K562 (cell line): ENCODE data around the gene IL17RB. TPM values are rescaled to one million over a fixed set of nuclear protein-coding genes. Genes with fewer than 3 reads are reported as not detected.

Source experiments
- ATAC-seq: fragments of 200-7000 bp; cut with Tn5 transposase; 3 replicates; pipeline ENCODE4 v1.9.1; 2020; ENCODE audit warnings: moderate library complexity
- BruUV-seq: library from RNA; stranded (reverse); fragments of 400-500 nt; replicated peaks from 2 replicates; lab custom pipeline; 2021; lab: Mats Ljungman, UMichigan
- CTCF ChIA-PET: fragments of 300-600 bp; formaldehyde crosslinking; extraction: SDS; loops from one replicate; lab custom pipeline; 2021; ENCODE audit warnings: low intra/inter-chr PET ratio; lab: Yijun Ruan, JAX
- POLR2A ChIA-PET: fragments of 300-600, 350-650 bp; sonication (Branson Sonifier 250); formaldehyde crosslinking; extraction: SDS; loops from one replicate; lab custom pipeline; 2021; ENCODE audit warnings: antibody characterized with exemption, inconsistent platforms; lab: Yijun Ruan, JAX
- DNase-seq, 4 experiments: peaks; one replicate each; pipeline versions ENCODE4 v3.0.0 to v3.0.0-alpha.2; 2011 to 2018; ENCODE audit warnings: low spot score in 3 of 4, mixed read lengths in 3 of 4; ENCODE audit errors: extremely low read depth in 1 of 4
- FAIRE-seq: peaks from 2 replicates; lab custom pipeline; 2011; peaks lifted over from hg19 to GRCh38; lab: Jason Lieb, UNC
- H2AFZ ChIP-seq: 2 replicates; pipeline ENCODE4 v1.6.0; 2011; ENCODE audit warnings: low read depth, low read length, control low read depth, inconsistent platforms
- H3K27ac ChIP-seq: fragments of 200-600 bp; 3 replicates; pipeline ENCODE4 v1.8.0; 2011; ENCODE audit warnings: low read depth, mild to moderate bottlenecking, control low read depth, inconsistent platforms, low read length, moderate library complexity, mixed read lengths; ENCODE audit errors: extremely low read depth
- H3K27me3 ChIP-seq, 2 experiments: fragments of 300-600 bp in 1 of 2; 2 replicates in 1 of 2; 3 replicates in 1 of 2; pipeline versions ENCODE4 v1.6.0 to v1.8.0; 2011; ENCODE audit warnings: inconsistent platforms in 2 of 2, low read length in 2 of 2, mild to moderate bottlenecking in 1 of 2, mixed read lengths in 1 of 2, moderate library complexity in 1 of 2; ENCODE audit not compliant: control insufficient read depth in 2 of 2, insufficient read depth in 2 of 2
- H3K36me3 ChIP-seq: fragments of 300-600 bp; 3 replicates; pipeline ENCODE4 v1.8.0; 2011; ENCODE audit warnings: mild to moderate bottlenecking, low read length, inconsistent platforms; ENCODE audit not compliant: control insufficient read depth, insufficient read depth
- H3K4me1 ChIP-seq, 2 experiments: fragments of 200-600 bp in 1 of 2; replicated peaks in 1 of 2; 2 replicates in 1 of 2; 3 replicates in 1 of 2; pipeline versions ENCODE4 v1.5.1 to v1.8.0; 2011; ENCODE audit warnings: inconsistent platforms in 2 of 2, low read length in 2 of 2, mild to moderate bottlenecking in 1 of 2, mixed read lengths in 1 of 2, moderate library complexity in 1 of 2; ENCODE audit not compliant: control insufficient read depth in 2 of 2, insufficient read depth in 2 of 2
- H3K4me2 ChIP-seq: 2 replicates; pipeline ENCODE4 v1.6.1; 2011; ENCODE audit warnings: low read length, control low read depth, inconsistent platforms, mixed read lengths; ENCODE audit not compliant: insufficient read depth
- H3K4me3 ChIP-seq: fragments of 200-600 bp; sonication (generic), shearing (Covaris generic); 2 replicates; pipeline ENCODE4 v1.5.1; 2016; ENCODE audit warnings: control low read depth, inconsistent platforms
- H3K79me2 ChIP-seq: fragments of 200-600 bp; 3 replicates; pipeline ENCODE4 v1.8.0; 2011; ENCODE audit warnings: low read length, inconsistent platforms; ENCODE audit not compliant: control insufficient read depth, insufficient read depth
- H3K9ac ChIP-seq, 2 experiments: 2 replicates each; pipeline versions ENCODE4 v1.6.0 to v1.6.1; 2011; ENCODE audit warnings: low read depth in 2 of 2, low read length in 2 of 2, control low read depth in 1 of 2, inconsistent platforms in 1 of 2, mild to moderate bottlenecking in 1 of 2, mixed read lengths in 1 of 2; ENCODE audit not compliant: insufficient read depth in 1 of 2
- H3K9me1 ChIP-seq: one replicate; pipeline ENCODE4 v1.6.0; 2011; ENCODE audit warnings: inconsistent platforms, mild to moderate bottlenecking, low read length, moderate library complexity; ENCODE audit not compliant: control insufficient read depth, insufficient read depth
- H3K9me3 ChIP-seq: replicated peaks from 2 replicates; pipeline ENCODE4 v1.5.1; 2011; ENCODE audit warnings: low read depth, low read length, inconsistent platforms; ENCODE audit not compliant: control insufficient read depth, insufficient read depth
- H4K20me1 ChIP-seq: replicated peaks from 2 replicates; pipeline ENCODE4 v1.6.1; 2011; ENCODE audit warnings: low read length, inconsistent platforms, mixed read lengths; ENCODE audit not compliant: control insufficient read depth, insufficient read depth
- BCL6 ChIP-seq: fragments of 250-450 bp; sonication (Bioruptor Pico); IDR thresholded peaks from 2 replicates; pipeline ENCODE4 v1.4.0; 2020
- CREM ChIP-seq: IDR thresholded peaks from 2 replicates; pipeline ENCODE4 v1.6.1; 2014; ENCODE audit warnings: antibody characterized with exemption, low read depth
- EGR1 ChIP-seq: fragments of 450-650 bp; conservative IDR thresholded peaks from 2 replicates; pipeline ENCODE4 v1.6.1; 2017; ENCODE audit warnings: mild to moderate bottlenecking
- EZH2 ChIP-seq: IDR thresholded peaks from 2 replicates; pipeline ENCODE4 v1.6.1; 2012; ENCODE audit warnings: low read depth, mild to moderate bottlenecking, inconsistent platforms, low read length, borderline replicate concordance
- FIP1L1 ChIP-seq: fragments of 200-400 bp; formaldehyde crosslinking; IDR thresholded peaks from 2 replicates; pipeline ENCODE4 v1.6.1; 2018; ENCODE audit warnings: mild to moderate bottlenecking, low read depth, low read length; ENCODE audit not compliant: poor library complexity, severe bottlenecking
- IFI16 ChIP-seq: fragments of 250-450 bp; sonication (Bioruptor Pico); IDR thresholded peaks from 2 replicates; pipeline ENCODE4 v2.1.2; 2022; ENCODE audit warnings: mild to moderate bottlenecking, inconsistent platforms
- MCM5 ChIP-seq: fragments of 450-650 bp; IDR thresholded peaks from 2 replicates; pipeline ENCODE4 v1.6.1; 2016; ENCODE audit warnings: low read depth
- SAFB ChIP-seq: fragments of 200-400 bp; formaldehyde crosslinking; IDR thresholded peaks from 2 replicates; pipeline ENCODE4 v1.6.1; 2017; ENCODE audit warnings: low read depth, low read length, borderline replicate concordance
- TCF7 ChIP-seq: sonication (generic); IDR thresholded peaks from 2 replicates; pipeline ENCODE4 v1.6.1; 2016; ENCODE audit warnings: antibody characterized with exemption, borderline replicate concordance
- XRCC3 ChIP-seq: fragments of 450-650 bp; IDR thresholded peaks from 2 replicates; pipeline ENCODE4 v1.6.1; 2017; ENCODE audit warnings: mild to moderate bottlenecking, moderate library complexity
- ZNF586 ChIP-seq: fragments of 450-650 bp; formaldehyde crosslinking; conservative IDR thresholded peaks from 2 replicates; pipeline ENCODE4 v1.4.0; 2020; ENCODE audit warnings: mild to moderate bottlenecking, moderate library complexity
- WGBS: fragments of 100-300 bp; shearing (Covaris generic); methylation state at CpG from one replicate; pipeline ENCODE4 v1.1.6; 2016; ENCODE audit warnings: low coverage, mixed read lengths; ENCODE audit not compliant: insufficient coverage; ENCODE audit errors: missing lambda C conversion rate; 5-methylcytosine and 5-hydroxymethylcytosine counted together
- in situ Hi-C: fragments of 300-500 bp; cut with MboI; formaldehyde crosslinking; loops from 4 replicates; pipeline ENCODE4 v1.15.0; 2018; ENCODE audit warnings: inconsistent platforms, mixed read lengths
- intact Hi-C: fragments of 100-400 bp; cut with micrococcal nuclease; formaldehyde crosslinking; loops from 2 replicates; pipeline ENCODE4 v1.14.2; 2022
- polyA plus RNA-seq, 8 experiments: library from polyadenylated mRNA; depleted of rRNA in 4 of 8; stranded (reverse) in 5 of 8; unstranded in 3 of 8; fragments of >200 nt; fragmentation: Nextera tagmentation in 2 of 8; fragmentation: Illumina TruSeq in 1 of 8; extraction: Ambion mirVana in 2 of 8; extraction: Trizol in 1 of 8; gene quantifications; 2 replicates each; pipeline versions ENCODE4 v1.2.1 to v1.2.3, GENCODE V29; 2011 to 2014; ENCODE audit warnings: inconsistent platforms in 1 of 8, missing spikeins in 1 of 8
- total RNA-seq, 7 experiments: library from RNA; depleted of rRNA in 6 of 7; stranded (reverse); fragments of >200 nt in 6 of 7; fragmentation: Illumina TruSeq in 2 of 7; extraction: Trizol in 2 of 7; gene quantifications; 2 replicates each; pipeline versions ENCODE4 v1.2.1 to v1.2.3, GENCODE V29; 2011 to 2021; ENCODE audit warnings: low replicate concordance in 1 of 7
- TF ChIP-seq, protein P1 (sequence below): sonication (generic); formaldehyde crosslinking; IDR thresholded peaks from 2 replicates; pipeline ENCODE4 v1.8.1; 2022; ENCODE audit warnings: missing genetic modification reagents
- TF ChIP-seq, protein P2 (sequence below): fragments of 250-450 bp; sonication (Bioruptor Pico); IDR thresholded peaks from 2 replicates; pipeline ENCODE4 v1.5.0; 2021; ENCODE audit warnings: mild to moderate bottlenecking, borderline replicate concordance

IL17RB gene
- total and polyA plus RNA-seq, 9 of the 15 experiments (the other 6 are each of a cell fraction or from before 2014, with no cell fraction given) = 1.1 to 4.1 (median 1.7) TPM

DNA sequence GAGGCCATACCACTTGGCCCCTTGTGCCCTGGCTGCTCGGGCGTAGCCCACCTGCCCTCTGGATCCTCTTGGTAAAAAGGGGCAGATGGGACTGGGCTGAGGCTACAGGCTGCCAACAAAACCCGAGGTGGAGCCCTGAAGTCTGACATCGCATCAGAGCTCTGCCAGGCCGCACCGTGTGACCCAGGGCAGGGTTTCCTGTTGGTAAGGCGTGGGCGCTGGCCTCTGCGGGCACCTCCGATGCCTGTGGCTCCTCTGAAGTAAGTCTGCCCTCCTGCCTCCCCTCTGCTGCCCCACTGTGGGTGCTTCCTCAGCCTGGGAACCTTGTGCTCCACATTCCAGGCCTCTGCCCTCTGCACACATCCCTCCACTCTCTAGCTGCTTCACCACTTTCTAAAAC lies 9.0 kb upstream of the IL17RB start:
- H4K20me1 ChIP-seq = no peaks in the 10 kb centered on the region
- intact Hi-C loops = no loop called here
- no peaks in the 10 kb centered on the region for H3K79me2 ChIP-seq
- no peak overlapping the region for H3K4me3 ChIP-seq
- no peak for DNase-seq
- CTCF ChIA-PET = no interaction called here
- ATAC-seq = no peak
- peaks cover 0 to under 1% of the 10 kb centered on the region in 2 experiments; a peak in 2 of 5 replicates for H3K27me3 ChIP-seq
- no peak for TF ChIP-seq SAFB
- TF ChIP-seq IFI16 (CRISPR knock-in tag) = no peak
- TF ChIP-seq, protein P1, sequence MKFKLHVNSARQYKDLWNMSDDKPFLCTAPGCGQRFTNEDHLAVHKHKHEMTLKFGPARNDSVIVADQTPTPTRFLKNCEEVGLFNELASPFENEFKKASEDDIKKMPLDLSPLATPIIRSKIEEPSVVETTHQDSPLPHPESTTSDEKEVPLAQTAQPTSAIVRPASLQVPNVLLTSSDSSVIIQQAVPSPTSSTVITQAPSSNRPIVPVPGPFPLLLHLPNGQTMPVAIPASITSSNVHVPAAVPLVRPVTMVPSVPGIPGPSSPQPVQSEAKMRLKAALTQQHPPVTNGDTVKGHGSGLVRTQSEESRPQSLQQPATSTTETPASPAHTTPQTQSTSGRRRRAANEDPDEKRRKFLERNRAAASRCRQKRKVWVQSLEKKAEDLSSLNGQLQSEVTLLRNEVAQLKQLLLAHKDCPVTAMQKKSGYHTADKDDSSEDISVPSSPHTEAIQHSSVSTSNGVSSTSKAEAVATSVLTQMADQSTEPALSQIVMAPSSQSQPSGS (CRISPR knock-in tag) = no peak
- no peak for TF ChIP-seq XRCC3
- TF ChIP-seq BCL6 (CRISPR knock-in tag) = no peak
- no peak for TF ChIP-seq MCM5
- TF ChIP-seq EGR1 = no peak
- no peak for TF ChIP-seq FIP1L1
- TF ChIP-seq, protein P2, sequence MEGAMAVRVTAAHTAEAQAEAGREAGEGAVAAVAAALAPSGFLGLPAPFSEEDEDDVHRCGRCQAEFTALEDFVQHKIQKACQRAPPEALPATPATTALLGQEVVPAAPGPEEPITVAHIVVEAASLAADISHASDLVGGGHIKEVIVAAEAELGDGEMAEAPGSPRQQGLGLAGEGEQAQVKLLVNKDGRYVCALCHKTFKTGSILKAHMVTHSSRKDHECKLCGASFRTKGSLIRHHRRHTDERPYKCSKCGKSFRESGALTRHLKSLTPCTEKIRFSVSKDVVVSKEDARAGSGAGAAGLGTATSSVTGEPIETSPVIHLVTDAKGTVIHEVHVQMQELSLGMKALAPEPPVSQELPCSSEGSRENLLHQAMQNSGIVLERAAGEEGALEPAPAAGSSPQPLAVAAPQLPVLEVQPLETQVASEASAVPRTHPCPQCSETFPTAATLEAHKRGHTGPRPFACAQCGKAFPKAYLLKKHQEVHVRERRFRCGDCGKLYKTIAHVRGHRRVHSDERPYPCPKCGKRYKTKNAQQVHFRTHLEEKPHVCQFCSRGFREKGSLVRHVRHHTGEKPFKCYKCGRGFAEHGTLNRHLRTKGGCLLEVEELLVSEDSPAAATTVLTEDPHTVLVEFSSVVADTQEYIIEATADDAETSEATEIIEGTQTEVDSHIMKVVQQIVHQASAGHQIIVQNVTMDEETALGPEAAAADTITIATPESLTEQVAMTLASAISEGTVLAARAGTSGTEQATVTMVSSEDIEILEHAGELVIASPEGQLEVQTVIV (CRISPR knock-in tag) = no peak
- TF ChIP-seq CREM = no peak
- TF ChIP-seq TCF7 = no peak
- TF ChIP-seq ZNF586 (CRISPR knock-in tag) = no peak
- TF ChIP-seq EZH2 = no peak
- TF ChIP-seq, all 486 proteins: peak for 0
- Histone ChIP-seq H2AFZ (no peak overlapping the region), H3K4me2 (no peak overlapping the region), H3K9ac (no peak overlapping the region), H3K36me3 (no peaks in the 10 kb centered on the region), H3K27ac (no peak overlapping the region), H3K4me1 (no peaks in the 10 kb centered on the region), H3K9me1 (no peaks in the 10 kb centered on the region), H3K9me3 (no peaks in the 10 kb centered on the region)
- 20% methylated on average over 5 of the region's 10 CpGs for WGBS
- in situ Hi-C loops = no loop called here
- FAIRE-seq = no peak
- no TSS peak for BruUV-seq
- POLR2A ChIA-PET = no interaction called here
